ENCODE data around the gene TRIM4.

GRCh38 chr7:99944497-99945070 lies 25.3 kb upstream of the TRIM4 start:
- TF ChIP-seq CTCF (IDR thresholded peaks at IDR 0.05; ENCODE audit: extremely low read depth in 1 of 2, insufficient read depth in 1 of 2, low read depth in 1 of 2, low read length in 2 of 2): no peak
- TF ChIP-seq EZH2 (IDR thresholded peaks at IDR 0.05; ENCODE audit: borderline replicate concordance, low read depth, low read length, severe bottlenecking): no peak
- no peak for TF ChIP-seq POLR2A (IDR thresholded peaks at IDR 0.05; ENCODE audit: low read depth, low read length)
- TF ChIP-seq MAX (IDR thresholded peaks at IDR 0.05; ENCODE audit: insufficient read depth, insufficient read length): no peak
- TF ChIP-seq POLR2AphosphoS5 (IDR thresholded peaks at IDR 0.05; ENCODE audit: insufficient read depth, low read depth, low read length): no peak
